ENCODE data around the gene TCOF1.
"Not testable (repeated sequence)": the region's sequence is repeated elsewhere in the genome, so short reads cannot be mapped to it uniquely, and the experiment has no call there.

The TCOF1 gene

DNA sequence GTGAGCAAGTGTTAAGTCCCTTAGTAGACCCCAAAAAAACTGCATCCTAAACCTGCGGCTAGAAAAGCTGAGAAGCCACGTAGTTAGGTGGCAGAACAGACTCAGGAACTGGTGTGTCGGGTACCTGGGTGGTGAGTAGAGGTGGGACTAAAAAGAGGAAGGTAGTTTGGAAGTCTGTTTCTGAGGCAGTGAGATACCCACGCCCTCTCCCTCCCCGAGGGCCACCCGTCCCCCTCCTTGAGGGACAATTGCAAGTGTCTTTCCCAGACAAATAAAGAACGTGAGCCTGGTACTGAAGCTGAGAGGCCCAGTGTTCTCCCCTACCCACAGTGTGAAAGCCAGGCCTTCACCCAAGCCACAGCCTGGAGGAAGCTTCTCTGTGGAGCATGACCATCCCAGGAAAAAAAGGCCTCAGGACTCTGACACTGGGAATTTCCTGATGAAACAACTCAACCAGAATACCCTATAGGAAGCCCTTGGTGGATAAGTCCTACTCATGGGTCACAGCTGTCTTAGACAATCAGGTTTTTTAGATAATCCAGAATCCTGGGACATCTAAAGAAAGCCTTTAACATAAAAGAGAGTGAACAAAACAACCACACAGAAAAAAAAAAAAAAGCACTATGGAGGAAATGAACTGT is 62.3 kb downstream of the TCOF1 start:
- Histone ChIP-seq H3K79me2 (ENCODE audit: insufficient read depth, low read depth) (no peaks in the 10 kb centered on the region), H3K4me1 (ENCODE audit: low read depth, poor library complexity, severe bottlenecking) (no peaks in the 10 kb centered on the region), H3K4me2 (no peak overlapping the region), H3K36me3 (ENCODE audit: insufficient read depth) (no peaks in the 10 kb centered on the region), H4K20me1 (ENCODE audit: insufficient read depth) (no peaks in the 10 kb centered on the region), H3K4me3 (IDR thresholded peaks at IDR 0.05; ENCODE audit: insufficient read depth, low read depth, low read length) (no peak overlapping the region), H2AFZ (ENCODE audit: low read depth) (no peak overlapping the region), H3K9ac (no peak overlapping the region), H3K27ac (no peak overlapping the region), H3K27me3 (ENCODE audit: insufficient read depth, low read depth) (no peaks in the 10 kb centered on the region)
- TF ChIP-seq, protein P1, sequence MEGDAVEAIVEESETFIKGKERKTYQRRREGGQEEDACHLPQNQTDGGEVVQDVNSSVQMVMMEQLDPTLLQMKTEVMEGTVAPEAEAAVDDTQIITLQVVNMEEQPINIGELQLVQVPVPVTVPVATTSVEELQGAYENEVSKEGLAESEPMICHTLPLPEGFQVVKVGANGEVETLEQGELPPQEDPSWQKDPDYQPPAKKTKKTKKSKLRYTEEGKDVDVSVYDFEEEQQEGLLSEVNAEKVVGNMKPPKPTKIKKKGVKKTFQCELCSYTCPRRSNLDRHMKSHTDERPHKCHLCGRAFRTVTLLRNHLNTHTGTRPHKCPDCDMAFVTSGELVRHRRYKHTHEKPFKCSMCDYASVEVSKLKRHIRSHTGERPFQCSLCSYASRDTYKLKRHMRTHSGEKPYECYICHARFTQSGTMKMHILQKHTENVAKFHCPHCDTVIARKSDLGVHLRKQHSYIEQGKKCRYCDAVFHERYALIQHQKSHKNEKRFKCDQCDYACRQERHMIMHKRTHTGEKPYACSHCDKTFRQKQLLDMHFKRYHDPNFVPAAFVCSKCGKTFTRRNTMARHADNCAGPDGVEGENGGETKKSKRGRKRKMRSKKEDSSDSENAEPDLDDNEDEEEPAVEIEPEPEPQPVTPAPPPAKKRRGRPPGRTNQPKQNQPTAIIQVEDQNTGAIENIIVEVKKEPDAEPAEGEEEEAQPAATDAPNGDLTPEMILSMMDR (conservative IDR thresholded peaks at IDR 0.05; ENCODE audit: low read depth, low read length) = no peak

DNA sequence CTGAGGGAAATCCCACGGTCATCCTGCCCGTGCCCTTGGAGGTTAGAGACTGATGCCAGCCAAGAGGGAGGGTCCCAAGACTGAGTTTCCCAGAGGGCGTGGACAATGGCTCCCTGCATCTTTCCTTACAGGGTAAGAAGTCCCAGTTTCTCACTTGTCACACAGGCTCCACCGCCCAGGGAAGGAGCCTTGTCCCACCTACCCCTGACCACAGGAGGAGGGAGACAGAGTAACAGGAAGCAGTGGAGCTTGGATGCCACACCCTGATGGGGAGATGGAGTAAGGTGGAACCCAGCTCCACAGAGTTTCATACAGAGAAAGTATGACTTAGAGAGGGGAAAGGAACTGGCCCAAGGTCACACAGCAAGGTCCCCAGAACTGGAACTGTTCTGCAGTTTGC is 64.6 kb downstream of the TCOF1 start:
- no peaks in the 10 kb centered on the region for H3K27me3 ChIP-seq (ENCODE audit: insufficient read depth, low read depth)
- no peak overlapping the region for H3K4me3 ChIP-seq (IDR thresholded peaks at IDR 0.05; ENCODE audit: insufficient read depth, low read depth, low read length)
- H3K9ac ChIP-seq = no peak overlapping the region
- H3K36me3 ChIP-seq (ENCODE audit: insufficient read depth) = no peaks in the 10 kb centered on the region
- no peak overlapping the region for H3K4me2 ChIP-seq
- H2AFZ ChIP-seq (ENCODE audit: low read depth) = no peak overlapping the region
- no peaks in the 10 kb centered on the region for H4K20me1 ChIP-seq (ENCODE audit: insufficient read depth)
- H3K4me1 ChIP-seq (ENCODE audit: low read depth, poor library complexity, severe bottlenecking) = no peaks in the 10 kb centered on the region
- H3K27ac ChIP-seq = no peak overlapping the region
- no peaks in the 10 kb centered on the region for H3K79me2 ChIP-seq (ENCODE audit: insufficient read depth, low read depth)
- TF ChIP-seq, protein P1 (conservative IDR thresholded peaks at IDR 0.05; ENCODE audit: low read depth, low read length) = no peak

DNA sequence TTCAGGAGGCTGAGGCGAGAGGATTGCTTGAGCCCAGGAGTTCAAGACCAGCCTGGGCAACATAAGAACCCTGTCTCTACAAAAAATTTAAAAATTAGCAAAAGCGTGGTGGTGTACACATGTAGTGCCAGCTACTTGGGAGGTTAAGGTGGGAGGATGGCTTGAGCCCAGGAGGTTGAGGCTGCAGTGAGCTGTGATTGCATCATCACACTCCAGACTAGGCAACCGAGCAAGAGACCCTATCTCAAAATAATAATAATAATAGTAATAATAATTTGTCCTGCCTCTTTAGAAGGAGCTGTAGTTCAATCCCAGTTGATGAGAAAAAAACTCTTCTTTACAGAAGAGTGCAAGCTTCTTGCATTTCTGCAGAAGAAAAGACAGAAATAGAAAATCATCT is 65.3 kb downstream of the TCOF1 start:
- H3K27ac ChIP-seq = no peak overlapping the region
- H3K36me3 ChIP-seq (ENCODE audit: insufficient read depth) = no peaks in the 10 kb centered on the region
- H3K79me2 ChIP-seq (ENCODE audit: insufficient read depth, low read depth) = no peaks in the 10 kb centered on the region
- H3K4me2 ChIP-seq = no peak overlapping the region
- H4K20me1 ChIP-seq (ENCODE audit: insufficient read depth) = no peaks in the 10 kb centered on the region
- H3K9ac ChIP-seq = no peak overlapping the region
- no peaks in the 10 kb centered on the region for H3K27me3 ChIP-seq (ENCODE audit: insufficient read depth, low read depth)
- H3K4me1 ChIP-seq (ENCODE audit: low read depth, poor library complexity, severe bottlenecking) = no peaks in the 10 kb centered on the region
- TF ChIP-seq, protein P1 (conservative IDR thresholded peaks at IDR 0.05; ENCODE audit: low read depth, low read length) = no peak
- H2AFZ ChIP-seq (ENCODE audit: low read depth) = no peak overlapping the region
- H3K4me3 ChIP-seq (IDR thresholded peaks at IDR 0.05; ENCODE audit: insufficient read depth, low read depth, low read length) = no peak overlapping the region

DNA sequence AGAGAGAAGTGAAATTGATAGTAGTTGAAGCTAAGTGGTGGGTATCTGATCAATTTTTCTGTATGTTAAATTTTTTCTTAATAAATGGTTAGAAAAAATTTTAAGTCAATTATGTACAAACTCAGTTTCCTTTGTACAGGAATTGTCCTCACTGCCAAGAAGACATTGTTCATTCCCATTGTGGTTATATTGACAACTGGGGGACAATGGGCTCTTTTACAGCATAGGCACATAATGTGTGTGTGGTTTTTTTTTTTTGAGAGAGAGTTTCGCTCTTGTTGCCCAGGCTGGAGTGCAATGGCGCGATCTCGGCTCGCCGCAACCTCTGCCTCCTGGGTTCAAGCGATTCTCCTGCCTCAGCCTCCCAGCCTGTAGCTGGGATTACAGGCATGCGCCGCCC is 68.7 kb downstream of the TCOF1 start:
- not testable (repeated sequence) for H3K79me2 ChIP-seq (ENCODE audit: insufficient read depth, low read depth); H3K4me2 ChIP-seq; H3K9ac ChIP-seq; H3K4me3 ChIP-seq (IDR thresholded peaks at IDR 0.05; ENCODE audit: insufficient read depth, low read depth, low read length); H2AFZ ChIP-seq (ENCODE audit: low read depth); H3K4me1 ChIP-seq (ENCODE audit: low read depth, poor library complexity, severe bottlenecking); H4K20me1 ChIP-seq (ENCODE audit: insufficient read depth); H3K27ac ChIP-seq; H3K36me3 ChIP-seq (ENCODE audit: insufficient read depth); H3K27me3 ChIP-seq (ENCODE audit: insufficient read depth, low read depth)

DNA sequence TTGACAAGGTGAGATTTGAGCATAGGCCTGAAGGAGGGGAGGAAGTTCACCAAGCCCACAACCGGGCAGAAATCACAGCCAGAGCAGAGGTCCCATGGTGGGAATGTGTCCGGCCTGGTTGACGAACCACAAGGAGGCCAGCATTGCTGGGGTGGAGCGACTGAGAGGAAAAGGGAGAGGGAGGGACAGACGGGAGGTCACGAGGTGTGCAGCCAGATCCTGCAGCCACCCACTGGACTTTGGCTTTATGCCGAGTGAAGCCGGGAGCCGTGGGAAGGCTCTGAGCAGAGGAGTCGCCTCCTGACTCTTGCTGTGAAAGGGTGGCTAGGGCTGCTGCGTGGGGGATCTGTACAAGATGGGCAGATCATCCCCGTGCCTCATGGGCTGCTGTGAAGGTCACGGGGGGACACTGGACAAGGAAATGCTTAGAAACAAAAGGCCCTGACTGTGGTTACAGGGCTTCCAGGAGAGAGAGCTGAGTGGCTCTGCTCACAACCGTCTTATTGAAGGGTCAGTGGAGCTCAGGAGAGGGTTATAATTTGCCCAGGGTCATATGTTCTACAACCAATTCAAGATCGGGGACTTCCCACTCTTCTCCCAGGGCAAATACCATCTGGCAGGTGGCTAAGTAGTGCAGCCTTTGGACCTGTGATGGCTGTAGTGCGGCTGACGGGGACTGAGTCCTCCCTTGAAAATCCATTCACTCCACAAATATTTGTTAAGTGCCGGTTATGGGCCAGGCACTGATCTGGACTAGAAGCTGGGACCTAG is 70.8 kb downstream of the TCOF1 start:
- H3K79me2 ChIP-seq (ENCODE audit: insufficient read depth, low read depth) = no peaks in the 10 kb centered on the region
- H3K9ac ChIP-seq = no peak overlapping the region
- H3K4me2 ChIP-seq = no peak overlapping the region
- no peaks in the 10 kb centered on the region for H3K36me3 ChIP-seq (ENCODE audit: insufficient read depth)
- H4K20me1 ChIP-seq (ENCODE audit: insufficient read depth) = no peaks in the 10 kb centered on the region
- no peaks in the 10 kb centered on the region for H3K27me3 ChIP-seq (ENCODE audit: insufficient read depth, low read depth)
- no peaks in the 10 kb centered on the region for H3K4me1 ChIP-seq (ENCODE audit: low read depth, poor library complexity, severe bottlenecking)
- H3K4me3 ChIP-seq (IDR thresholded peaks at IDR 0.05; ENCODE audit: insufficient read depth, low read depth, low read length) = no peak overlapping the region
- TF ChIP-seq, protein P1 (conservative IDR thresholded peaks at IDR 0.05; ENCODE audit: low read depth, low read length) = no peak
- H3K27ac ChIP-seq = no peak overlapping the region
- no peak overlapping the region for H2AFZ ChIP-seq (ENCODE audit: low read depth)

Data from KMS-11 (cell line).